GM12873 (cell line): Measurements from ENCODE around the gene ECD.

Experiments used
- TF ChIP-seq, protein P1 (sequence below): IDR thresholded peaks from 2 replicates; pipeline ENCODE4 v1.5.1; 2012; ENCODE audit warnings: low read depth, mild to moderate bottlenecking, moderate library complexity, low read length, control low read depth; ENCODE audit not compliant: insufficient read depth; ENCODE audit errors: missing control alignments

The ECD gene

GRCh38 chr10:73113551-73113950 lies 54.3 kb downstream of the ECD start:
- TF ChIP-seq, protein P1, sequence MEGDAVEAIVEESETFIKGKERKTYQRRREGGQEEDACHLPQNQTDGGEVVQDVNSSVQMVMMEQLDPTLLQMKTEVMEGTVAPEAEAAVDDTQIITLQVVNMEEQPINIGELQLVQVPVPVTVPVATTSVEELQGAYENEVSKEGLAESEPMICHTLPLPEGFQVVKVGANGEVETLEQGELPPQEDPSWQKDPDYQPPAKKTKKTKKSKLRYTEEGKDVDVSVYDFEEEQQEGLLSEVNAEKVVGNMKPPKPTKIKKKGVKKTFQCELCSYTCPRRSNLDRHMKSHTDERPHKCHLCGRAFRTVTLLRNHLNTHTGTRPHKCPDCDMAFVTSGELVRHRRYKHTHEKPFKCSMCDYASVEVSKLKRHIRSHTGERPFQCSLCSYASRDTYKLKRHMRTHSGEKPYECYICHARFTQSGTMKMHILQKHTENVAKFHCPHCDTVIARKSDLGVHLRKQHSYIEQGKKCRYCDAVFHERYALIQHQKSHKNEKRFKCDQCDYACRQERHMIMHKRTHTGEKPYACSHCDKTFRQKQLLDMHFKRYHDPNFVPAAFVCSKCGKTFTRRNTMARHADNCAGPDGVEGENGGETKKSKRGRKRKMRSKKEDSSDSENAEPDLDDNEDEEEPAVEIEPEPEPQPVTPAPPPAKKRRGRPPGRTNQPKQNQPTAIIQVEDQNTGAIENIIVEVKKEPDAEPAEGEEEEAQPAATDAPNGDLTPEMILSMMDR = no peak

- TF ChIP-seq, protein P1 = no peak
Measured at GRCh38 chr10:73110345-73110849, 57.4 kb downstream of the ECD start, which contains the start of gene NUDT13. TSS of gene NUDT13 (plus strand) at chr10:73110455. CDS start at chr10:73114366, 3,911 bp downstream.

- TF ChIP-seq, protein P1 = no peak
Measured at GRCh38 chr10:73106301-73106700, 61.5 kb downstream of the ECD start.

GRCh38 chr10:73099141-73099540 lies 68.7 kb downstream of the ECD start:
- TF ChIP-seq, protein P1 = no peak

DNA sequence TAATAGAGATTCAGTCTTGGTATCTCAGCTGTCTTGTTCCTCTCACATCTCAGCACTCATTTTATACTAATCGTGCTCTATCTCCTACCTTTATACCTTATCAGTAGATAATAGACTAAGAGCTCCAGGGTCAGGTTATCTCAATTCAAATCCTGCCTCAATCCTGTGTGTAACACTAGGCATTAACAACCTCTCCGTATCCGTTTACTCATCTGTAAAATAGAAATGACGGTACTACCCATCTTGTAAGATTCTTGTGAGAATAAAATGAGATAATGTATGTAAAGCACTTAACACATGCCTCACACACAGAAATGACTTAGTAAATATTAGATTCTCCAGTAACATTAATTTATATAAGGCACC lies 70.5 kb downstream of the ECD start:
- TF ChIP-seq, protein P1 = no peak

GRCh38 chr10:73096449-73097304 lies 71.1 kb downstream of the ECD start, which contains the start of gene P4HA1:
TSS of gene P4HA1 (minus strand) at chr10:73096866. CDS start at chr10:73074883, 21,983 bp downstream.
- TF ChIP-seq, protein P1 = peak; percentile 71

- TF ChIP-seq, protein P1 = no peak
Measured at GRCh38 chr10:73096041-73096448, 71.8 kb downstream of the ECD start.
